ENCODE measurements around the gene MT1A. TPM values are rescaled to one million over a fixed set of nuclear protein-coding genes. Genes with fewer than 3 reads are reported as not detected.
"Not testable (repeated sequence)": the region's sequence is repeated elsewhere in the genome, so short reads cannot be mapped to it uniquely, and the experiment has no call there.

The MT1A gene
- total RNA-seq, 4 donors from 2014 or later: 9.9 to 171 (median 25.5) TPM; not detected in 1

DNA sequence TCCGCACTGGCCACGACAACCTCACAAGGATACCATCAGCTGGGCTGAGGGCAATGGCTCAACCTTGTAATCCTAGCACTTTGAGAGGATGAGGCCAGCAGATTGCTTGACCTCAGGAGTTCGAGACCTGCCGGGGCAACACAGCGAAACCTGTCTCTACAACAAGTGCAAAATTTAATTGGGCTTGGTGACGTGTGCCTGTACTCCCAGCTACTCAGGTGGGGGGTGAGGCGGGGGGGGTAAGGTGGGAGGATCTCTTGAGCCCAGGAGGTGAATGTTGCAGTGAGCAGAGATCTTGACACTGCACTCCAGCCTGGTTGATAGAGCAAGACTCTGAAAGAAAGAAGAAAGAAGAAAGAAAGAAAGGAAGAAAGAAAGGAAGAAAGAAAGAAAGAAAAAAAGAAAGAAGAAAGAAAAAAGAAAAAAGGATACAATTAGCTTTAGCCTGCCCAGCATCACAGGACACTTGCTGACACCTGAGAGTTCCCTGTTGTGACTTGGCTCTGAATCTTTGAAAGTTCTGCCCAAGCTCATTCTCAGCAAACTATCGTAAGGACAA lies 18.0 kb upstream of the MT1A start:
- 95% methylated on average over 3 of the region's 8 CpGs; no CpG with 5 or more reads in 1 of the 2 donors for WGBS, 2 donors (ENCODE audit: low coverage in 1 of 2)
- TF ChIP-seq, protein P1, sequence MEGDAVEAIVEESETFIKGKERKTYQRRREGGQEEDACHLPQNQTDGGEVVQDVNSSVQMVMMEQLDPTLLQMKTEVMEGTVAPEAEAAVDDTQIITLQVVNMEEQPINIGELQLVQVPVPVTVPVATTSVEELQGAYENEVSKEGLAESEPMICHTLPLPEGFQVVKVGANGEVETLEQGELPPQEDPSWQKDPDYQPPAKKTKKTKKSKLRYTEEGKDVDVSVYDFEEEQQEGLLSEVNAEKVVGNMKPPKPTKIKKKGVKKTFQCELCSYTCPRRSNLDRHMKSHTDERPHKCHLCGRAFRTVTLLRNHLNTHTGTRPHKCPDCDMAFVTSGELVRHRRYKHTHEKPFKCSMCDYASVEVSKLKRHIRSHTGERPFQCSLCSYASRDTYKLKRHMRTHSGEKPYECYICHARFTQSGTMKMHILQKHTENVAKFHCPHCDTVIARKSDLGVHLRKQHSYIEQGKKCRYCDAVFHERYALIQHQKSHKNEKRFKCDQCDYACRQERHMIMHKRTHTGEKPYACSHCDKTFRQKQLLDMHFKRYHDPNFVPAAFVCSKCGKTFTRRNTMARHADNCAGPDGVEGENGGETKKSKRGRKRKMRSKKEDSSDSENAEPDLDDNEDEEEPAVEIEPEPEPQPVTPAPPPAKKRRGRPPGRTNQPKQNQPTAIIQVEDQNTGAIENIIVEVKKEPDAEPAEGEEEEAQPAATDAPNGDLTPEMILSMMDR (IDR thresholded peaks at IDR 0.05): no peak
- no peak for TF ChIP-seq POLR2AphosphoS5 (IDR thresholded peaks at IDR 0.05)
- TF ChIP-seq EP300 (IDR thresholded peaks at IDR 0.05): no peak
- TF ChIP-seq POLR2A (IDR thresholded peaks at IDR 0.05): no peak
- no peak for ATAC-seq
- no peaks in the 10 kb centered on the region for H3K36me3 ChIP-seq
- no peak overlapping the region for H3K27ac ChIP-seq
- no peaks in the 10 kb centered on the region for H3K27me3 ChIP-seq
- no peak overlapping the region for H3K4me3 ChIP-seq
- peaks cover 0 to 36% (median 13%) of the 10 kb centered on the region in 3 donors for H3K4me1 ChIP-seq
- no peaks in the 10 kb centered on the region for H3K9me3 ChIP-seq

GRCh38 chr16:56621665-56622445 lies 16.6 kb upstream of the MT1A start:
- peaks cover 0 to 49% (median 12%) of the 10 kb centered on the region in 3 donors for H3K4me1 ChIP-seq
- not testable (repeated sequence) for H3K9me3 ChIP-seq, ATAC-seq, H3K27me3 ChIP-seq, H3K36me3 ChIP-seq, H3K4me3 ChIP-seq
- H3K27ac ChIP-seq: peak overlapping the region in 2 of 4 donors; percentile 17 to 41
- whole genome bisulfite sequencing, 2 donors (ENCODE audit: low coverage in 1 of 2): 38 to 69% methylated on average over 1 to 3 of the region's 4 CpGs

DNA sequence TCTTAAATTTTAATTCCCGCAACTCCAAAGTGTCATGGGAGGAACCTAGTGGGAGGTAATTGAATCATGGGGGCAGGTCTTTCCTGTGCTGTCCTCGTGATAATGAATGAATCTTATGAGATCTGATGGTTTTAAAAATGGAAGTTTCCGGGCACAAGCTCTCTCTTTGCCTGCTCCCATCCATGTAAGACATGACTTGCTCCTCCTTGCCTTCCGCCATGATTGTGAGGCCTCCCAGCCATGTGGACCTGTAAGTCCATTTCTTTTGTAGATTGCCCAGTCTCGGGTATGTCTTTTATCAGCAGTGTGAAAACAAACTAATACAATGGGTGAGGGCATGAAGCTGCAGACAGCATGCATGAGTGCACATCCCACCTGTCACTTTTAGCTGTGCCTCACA lies 15.3 kb upstream of the MT1A start:
- H3K27ac ChIP-seq: not testable (repeated sequence)

DNA sequence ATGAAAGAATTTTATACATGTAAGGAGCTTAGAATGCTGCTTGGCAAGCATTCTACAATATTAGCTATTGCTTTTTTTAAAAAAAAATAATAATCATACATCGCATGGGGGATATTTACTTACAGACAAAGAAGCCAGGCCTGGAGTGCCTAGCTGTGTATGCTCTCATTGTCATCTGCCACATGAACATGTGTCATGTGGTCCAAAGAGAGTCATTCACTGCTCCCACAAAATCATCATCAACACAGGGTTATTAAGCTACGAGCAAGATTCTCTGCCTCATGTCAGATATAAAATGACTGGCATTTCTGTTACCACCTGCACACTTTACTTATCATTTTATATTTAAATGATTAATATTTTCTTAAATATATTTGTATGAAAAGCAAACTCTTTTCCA lies 14.8 kb upstream of the MT1A start:
- no peaks in the 10 kb centered on the region for H3K9me3 ChIP-seq
- no peak overlapping the region for H3K27ac ChIP-seq
- ATAC-seq: no peak
- WGBS, 2 donors (ENCODE audit: low coverage in 1 of 2): 76 to 93% methylated on average over 2 of the region's 2 CpGs
- H3K4me3 ChIP-seq: no peak overlapping the region
- no peaks in the 10 kb centered on the region for H3K27me3 ChIP-seq
- no peaks in the 10 kb centered on the region for H3K36me3 ChIP-seq
- TF ChIP-seq POLR2A (IDR thresholded peaks at IDR 0.05) (no peak), POLR2AphosphoS5 (IDR thresholded peaks at IDR 0.05) (no peak), EP300 (IDR thresholded peaks at IDR 0.05) (no peak)
- TF ChIP-seq, protein P1 (IDR thresholded peaks at IDR 0.05): no peak
- peaks cover 0 to 39% (median 3%) of the 10 kb centered on the region in 3 donors for H3K4me1 ChIP-seq

More for the DNA sequence above, 15.3 kb upstream of the MT1A start:
- 89 to 94% methylated on average over 5 of the region's 5 CpGs for WGBS, 2 donors (ENCODE audit: low coverage in 1 of 2)
- not testable (repeated sequence) for H3K27me3 ChIP-seq, H3K9me3 ChIP-seq, H3K36me3 ChIP-seq, H3K4me3 ChIP-seq, ATAC-seq
- peaks cover 0 to 42% (median 3%) of the 10 kb centered on the region in 3 donors for H3K4me1 ChIP-seq

- no peaks in the 10 kb centered on the region for H3K9me3 ChIP-seq
- 0 to 3% methylated on average over 2 to 7 of the region's 62 CpGs for WGBS, 2 donors (ENCODE audit: low coverage in 1 of 2)
- ATAC-seq: peak; percentile 96
- H3K27ac ChIP-seq: peak within 1 kb of the TSS; percentile 58 to 95 (median 92)
- no peaks in the 10 kb centered on the region for H3K36me3 ChIP-seq
- peak within 1 kb of the TSS; percentile 46 to 68 for H3K4me3 ChIP-seq
- H3K4me1 ChIP-seq: peaks cover 0 to 39% (median 3%) of the 10 kb centered on the region in 3 donors
- TF ChIP-seq EP300 (IDR thresholded peaks at IDR 0.05): no peak
- TF ChIP-seq POLR2A (IDR thresholded peaks at IDR 0.05): peak; percentile 86 to 90
- peak; percentile 93 for TF ChIP-seq POLR2AphosphoS5 (IDR thresholded peaks at IDR 0.05)
- TF ChIP-seq, protein P1 (IDR thresholded peaks at IDR 0.05): no peak
- H3K27me3 ChIP-seq: no peaks in the 10 kb centered on the region
These were observed 13.1 kb upstream of the MT1A start, which contains the start of gene MT1E for GRCh38 chr16:56625140-56625942. TSS of gene MT1E (plus strand) at chr16:56625781. CDS start at chr16:56625852, 71 bp downstream.
